GM23248 (cell line): ENCODE data around the gene ADCK2.

Source experiments
- EZH2 ChIP-seq: fragments of 200-600 bp; sonication (generic); IDR thresholded peaks from 2 replicates; pipeline ENCODE4 v1.6.1; 2018; ENCODE audit warnings: antibody characterized with exemption, mild to moderate bottlenecking; ENCODE audit not compliant: insufficient read depth, poor library complexity, severe bottlenecking
- EZH2phosphoT487 ChIP-seq: fragments of 200-600 bp; sonication (generic); IDR thresholded peaks from 2 replicates; pipeline ENCODE4 v1.6.1; 2018; ENCODE audit warnings: antibody characterized with exemption, moderate library complexity, mild to moderate bottlenecking, low read depth; ENCODE audit not compliant: insufficient read depth

- TF ChIP-seq EZH2, result no peak
- no peak for TF ChIP-seq EZH2phosphoT487
These were observed 19.2 kb upstream of the ADCK2 start for GRCh38 chr7:140653319-140654108.
